ENCODE measurements around the gene ABI1.

Gene ABI1

GRCh38 chr10:26890956-26891355, 30.2 kb upstream of the ABI1 start:
- no peaks in the 10 kb centered on the region for H3K79me2 ChIP-seq (ENCODE audit: insufficient read depth, low read depth)
- H3K4me2 ChIP-seq = no peak overlapping the region
- no peak overlapping the region for H2AFZ ChIP-seq (ENCODE audit: low read depth)
- TF ChIP-seq CTCF (conservative IDR thresholded peaks at IDR 0.05; ENCODE audit: low read depth, low read length) = peak; percentile 77
- H3K27ac ChIP-seq = no peak overlapping the region
- no peaks in the 10 kb centered on the region for H3K36me3 ChIP-seq (ENCODE audit: insufficient read depth)
- H3K4me1 ChIP-seq (ENCODE audit: low read depth, poor library complexity, severe bottlenecking) = no peaks in the 10 kb centered on the region
- no peak overlapping the region for H3K9ac ChIP-seq
- no peaks in the 10 kb centered on the region for H4K20me1 ChIP-seq (ENCODE audit: insufficient read depth)
- no peak overlapping the region for H3K4me3 ChIP-seq (IDR thresholded peaks at IDR 0.05; ENCODE audit: insufficient read depth, low read depth, low read length)
- no peaks in the 10 kb centered on the region for H3K27me3 ChIP-seq (ENCODE audit: insufficient read depth, low read depth)

GRCh38 chr10:26887611-26888215, 27.0 kb upstream of the ABI1 start:
- H3K36me3 ChIP-seq (ENCODE audit: insufficient read depth) = no peaks in the 10 kb centered on the region
- no peaks in the 10 kb centered on the region for H3K4me1 ChIP-seq (ENCODE audit: low read depth, poor library complexity, severe bottlenecking)
- H2AFZ ChIP-seq (ENCODE audit: low read depth) = no peak overlapping the region
- no peak for TF ChIP-seq CTCF (conservative IDR thresholded peaks at IDR 0.05; ENCODE audit: low read depth, low read length)
- no peak overlapping the region for H3K27ac ChIP-seq
- H4K20me1 ChIP-seq (ENCODE audit: insufficient read depth) = no peaks in the 10 kb centered on the region
- H3K27me3 ChIP-seq (ENCODE audit: insufficient read depth, low read depth) = no peaks in the 10 kb centered on the region
- H3K79me2 ChIP-seq (ENCODE audit: insufficient read depth, low read depth) = no peaks in the 10 kb centered on the region
- no peak overlapping the region for H3K9ac ChIP-seq
- H3K4me2 ChIP-seq = no peak overlapping the region
- H3K4me3 ChIP-seq (IDR thresholded peaks at IDR 0.05; ENCODE audit: insufficient read depth, low read depth, low read length) = no peak overlapping the region

DNA sequence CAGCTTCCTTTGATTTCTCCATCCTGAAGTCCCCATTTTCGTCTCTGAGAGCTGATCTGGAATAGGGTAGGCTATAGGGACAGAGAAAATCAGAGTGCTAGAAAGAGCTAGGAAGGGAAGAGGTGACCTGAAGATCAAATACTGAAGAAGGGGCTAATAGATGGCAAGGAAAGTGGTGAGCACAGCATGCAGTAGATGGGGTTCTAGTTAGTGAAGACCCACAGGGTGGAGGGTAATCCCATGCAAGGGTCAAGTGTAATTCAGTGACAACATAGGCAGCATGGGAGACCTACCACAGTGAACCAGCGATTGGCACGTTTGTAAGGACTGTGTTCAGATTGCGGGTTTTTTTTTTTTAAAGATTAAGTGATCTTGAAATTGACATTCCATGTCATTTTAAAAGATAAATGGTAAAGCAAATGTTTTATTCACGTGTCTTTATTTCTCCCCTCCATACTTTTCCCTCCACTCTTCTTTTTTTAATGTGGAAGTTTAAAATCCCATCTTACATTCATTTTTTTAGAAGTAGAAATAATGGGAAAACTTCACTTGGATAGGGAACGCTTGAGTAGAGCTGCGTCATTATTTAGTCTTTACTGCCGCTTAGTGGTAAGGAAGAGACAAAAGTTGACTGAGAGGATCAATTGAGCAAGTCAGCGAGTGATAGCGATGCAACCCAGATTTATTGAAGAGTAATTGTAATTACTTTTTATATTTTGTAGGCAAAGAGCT, 21.0 kb upstream of the ABI1 start:
- H3K36me3 ChIP-seq (ENCODE audit: insufficient read depth) = no peaks in the 10 kb centered on the region
- H4K20me1 ChIP-seq (ENCODE audit: insufficient read depth) = no peaks in the 10 kb centered on the region
- H3K4me3 ChIP-seq (IDR thresholded peaks at IDR 0.05; ENCODE audit: insufficient read depth, low read depth, low read length) = no peak overlapping the region
- peak; percentile 73 for TF ChIP-seq CTCF (conservative IDR thresholded peaks at IDR 0.05; ENCODE audit: low read depth, low read length)
- no peaks in the 10 kb centered on the region for H3K79me2 ChIP-seq (ENCODE audit: insufficient read depth, low read depth)
- H2AFZ ChIP-seq (ENCODE audit: low read depth) = no peak overlapping the region
- H3K4me2 ChIP-seq = no peak overlapping the region
- H3K4me1 ChIP-seq (ENCODE audit: low read depth, poor library complexity, severe bottlenecking) = no peaks in the 10 kb centered on the region
- H3K27me3 ChIP-seq (ENCODE audit: insufficient read depth, low read depth) = no peaks in the 10 kb centered on the region
- H3K27ac ChIP-seq = no peak overlapping the region
- no peak overlapping the region for H3K9ac ChIP-seq

GRCh38 chr10:26879744-26880143, 19.0 kb upstream of the ABI1 start:
- no peaks in the 10 kb centered on the region for H3K4me1 ChIP-seq (ENCODE audit: low read depth, poor library complexity, severe bottlenecking)
- no peak overlapping the region for H2AFZ ChIP-seq (ENCODE audit: low read depth)
- H3K4me2 ChIP-seq = no peak overlapping the region
- H3K79me2 ChIP-seq (ENCODE audit: insufficient read depth, low read depth) = no peaks in the 10 kb centered on the region
- H3K36me3 ChIP-seq (ENCODE audit: insufficient read depth) = no peaks in the 10 kb centered on the region
- H3K27ac ChIP-seq = no peak overlapping the region
- H3K9ac ChIP-seq = no peak overlapping the region
- no peaks in the 10 kb centered on the region for H4K20me1 ChIP-seq (ENCODE audit: insufficient read depth)
- no peak overlapping the region for H3K4me3 ChIP-seq (IDR thresholded peaks at IDR 0.05; ENCODE audit: insufficient read depth, low read depth, low read length)
- H3K27me3 ChIP-seq (ENCODE audit: insufficient read depth, low read depth) = no peaks in the 10 kb centered on the region
- TF ChIP-seq CTCF (conservative IDR thresholded peaks at IDR 0.05; ENCODE audit: low read depth, low read length) = no peak

Measured in KMS-11 (cell line).